COLO668 (cell line): Measurements from ENCODE around the gene DCLK1.

Experiments
- DNase-seq: peaks from one replicate; lab custom pipeline; 2025; ENCODE audit not compliant: unreplicated experiment; lab: John Stamatoyannopoulos, UW

Gene DCLK1

GRCh38 chr13:36131222-36131930, at the start of gene DCLK1:
DCLK1 (minus strand) TSS chr13:36131382.
- DNase-seq = peak; percentile 83

- DNase-seq = no peak
These were observed 44.4 kb upstream of the DCLK1 start for GRCh38 chr13:36175621-36176020.

DNA sequence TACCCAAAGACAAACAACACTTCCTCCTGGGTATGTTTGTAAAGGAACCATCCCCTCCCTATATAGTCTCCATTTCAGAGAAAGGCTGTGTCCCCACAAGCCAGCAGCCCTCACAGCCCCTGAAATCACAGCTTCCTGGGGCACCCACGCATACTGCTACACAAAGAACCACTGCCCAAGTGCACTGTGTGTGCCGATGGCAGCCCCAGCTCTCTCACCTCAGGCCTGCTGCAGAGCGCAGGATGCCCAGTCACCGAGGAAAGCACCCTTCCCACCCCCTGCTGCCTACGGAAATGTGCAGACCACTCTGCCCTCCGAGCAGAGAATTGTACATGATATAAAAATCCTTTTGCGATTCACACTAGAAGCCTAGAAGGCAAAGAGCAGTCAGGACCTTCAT, 43.7 kb upstream of the DCLK1 start:
- DNase-seq = no peak

DNA sequence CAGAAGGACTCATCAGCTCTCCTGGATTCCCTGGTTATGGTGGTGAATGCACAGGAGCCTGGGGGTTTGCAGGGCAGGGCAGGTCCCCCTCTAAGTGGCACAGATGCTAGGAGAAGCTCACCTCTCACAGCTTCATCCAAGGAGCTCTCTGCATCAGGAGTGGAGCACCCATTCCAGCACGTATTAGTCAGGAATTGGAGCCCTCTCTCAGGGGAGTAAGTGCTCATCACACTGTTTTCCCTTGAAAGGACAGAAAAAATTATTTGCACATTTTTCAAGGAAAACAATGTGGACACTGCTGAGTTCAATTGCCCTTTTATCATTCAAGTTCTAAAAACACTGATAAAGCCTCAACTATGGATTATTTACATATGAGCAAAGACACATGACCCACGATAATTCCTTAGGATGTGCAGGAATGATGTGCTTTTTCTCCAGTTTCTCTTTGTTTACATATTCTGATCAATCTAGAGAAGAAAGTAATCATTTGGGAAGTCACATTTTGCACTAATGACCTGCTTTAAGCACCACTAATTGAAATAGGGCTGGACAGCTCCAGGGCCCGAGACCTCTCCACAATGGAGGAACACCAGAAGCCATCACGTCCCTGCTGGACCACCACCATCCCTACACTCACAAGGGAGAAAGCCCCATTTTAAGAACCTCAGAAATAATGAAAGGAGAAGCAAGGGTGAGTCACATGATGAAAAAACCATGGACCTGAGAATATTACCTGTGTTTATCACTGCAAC, 42.6 kb upstream of the DCLK1 start:
- DNase-seq = no peak

- DNase-seq = no peak
These were observed 34.9 kb upstream of the DCLK1 start for GRCh38 chr13:36166046-36166445.

DNA sequence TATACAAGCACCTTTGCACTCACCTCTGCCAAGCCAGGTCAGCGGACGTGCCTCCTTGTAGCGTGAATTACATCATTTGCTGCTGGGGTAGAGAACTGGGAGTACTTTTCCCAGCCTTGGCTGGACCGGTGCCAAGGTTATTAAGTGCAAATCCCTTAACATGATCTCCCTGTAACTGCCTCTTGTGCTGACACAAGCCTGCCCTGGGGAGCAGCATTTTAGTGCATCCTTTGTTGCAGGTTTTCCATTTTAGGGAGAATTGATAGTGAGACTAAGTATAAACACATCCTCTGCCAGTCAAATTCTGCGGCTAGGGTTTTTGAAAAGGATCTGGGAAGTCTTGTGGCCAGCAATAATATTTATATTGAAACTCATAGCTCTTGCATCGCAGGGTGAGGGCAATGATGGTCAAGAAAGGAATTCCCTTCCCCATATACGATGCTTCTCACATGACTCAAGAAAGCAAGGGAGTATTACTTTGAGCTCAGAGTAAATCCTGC, 32.7 kb upstream of the DCLK1 start:
- DNase-seq = peak; percentile 96

- no peak for DNase-seq
These were observed 32.1 kb upstream of the DCLK1 start for GRCh38 chr13:36163286-36163685.

GRCh38 chr13:36160297-36160696, 29.1 kb upstream of the DCLK1 start:
- no peak for DNase-seq

GRCh38 chr13:36158611-36159010, 27.4 kb upstream of the DCLK1 start:
- no peak for DNase-seq

- DNase-seq = peak; percentile 49
These were observed 26.3 kb upstream of the DCLK1 start for GRCh38 chr13:36157480-36157879.

DNA sequence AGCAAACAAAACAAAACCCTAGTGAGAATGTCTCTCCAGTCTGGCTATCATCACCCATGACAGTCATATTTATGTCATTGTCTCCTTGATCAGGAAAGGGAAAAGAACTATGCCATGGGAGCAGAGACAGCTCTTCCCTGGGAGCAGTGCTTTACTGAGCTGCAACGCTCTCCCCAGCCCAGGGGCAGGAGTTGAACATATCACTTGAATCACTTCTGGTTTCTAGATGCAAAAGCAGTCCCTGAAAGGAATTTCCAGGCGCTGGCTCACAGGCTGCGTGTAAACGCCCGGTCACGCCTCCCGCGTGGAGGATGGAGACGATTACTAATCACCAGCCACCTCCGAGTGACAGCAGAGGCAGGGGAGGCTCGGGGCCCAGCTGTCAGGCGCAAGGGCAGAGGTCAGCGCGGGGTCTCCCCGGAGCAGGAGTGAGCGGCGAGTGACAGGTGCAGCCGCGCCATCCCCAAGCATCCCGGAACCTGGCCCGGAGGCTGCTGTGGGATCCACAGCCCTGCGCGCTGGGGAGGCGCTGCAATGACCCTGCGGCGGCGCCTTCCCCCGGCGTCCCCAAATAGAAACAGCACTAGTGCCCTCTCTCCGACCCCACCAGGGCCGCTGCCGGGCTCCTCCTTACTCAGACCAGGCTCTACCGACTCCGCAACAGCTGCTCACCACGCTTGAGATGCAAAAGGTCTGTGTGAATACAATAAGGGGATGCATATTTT, 23.5 kb upstream of the DCLK1 start:
- DNase-seq = peak; percentile 40

GRCh38 chr13:36151591-36151990, 20.4 kb upstream of the DCLK1 start:
- no peak for DNase-seq

GRCh38 chr13:36148446-36148845, 17.3 kb upstream of the DCLK1 start:
- no peak for DNase-seq

- no peak for DNase-seq
These were observed 16.1 kb upstream of the DCLK1 start for GRCh38 chr13:36147330-36147729.

DNA sequence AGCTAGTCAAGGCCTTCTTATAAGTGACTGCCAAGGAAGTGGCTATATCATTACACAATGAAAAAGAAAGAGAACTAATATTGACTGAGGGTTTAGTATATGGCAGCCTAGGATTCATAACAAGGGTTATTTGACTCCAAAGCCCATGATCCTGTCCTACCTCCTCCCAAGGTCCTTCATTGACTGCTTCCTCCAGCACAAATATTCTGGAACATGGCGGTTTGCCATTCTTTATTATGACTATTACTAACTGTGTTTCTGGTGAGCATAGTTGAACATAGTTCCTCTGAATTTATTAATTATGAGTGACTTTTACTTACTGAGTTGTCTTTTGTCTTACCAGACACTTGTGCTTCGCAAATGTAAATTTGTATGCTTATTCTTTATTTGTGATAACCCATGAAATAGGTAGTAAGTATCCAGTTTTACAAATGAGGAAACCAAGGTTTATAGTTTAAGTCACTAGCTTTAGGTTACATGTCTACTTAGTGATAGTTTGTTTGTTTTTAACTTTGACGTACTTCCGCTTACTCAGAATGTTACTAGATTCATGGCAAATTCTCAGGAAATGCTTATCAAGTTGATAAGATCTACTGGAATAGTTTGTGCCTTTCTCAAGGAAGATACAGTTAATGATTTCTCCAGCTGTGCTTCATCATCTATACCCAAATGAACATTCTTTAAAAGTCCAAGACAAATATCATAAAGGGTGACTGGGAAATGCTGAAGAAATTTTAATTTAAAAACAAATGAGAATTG, 15.5 kb upstream of the DCLK1 start:
- no peak for DNase-seq

GRCh38 chr13:36143738-36144137, 12.6 kb upstream of the DCLK1 start:
- DNase-seq = no peak

- DNase-seq = peak; percentile 34
These were observed 11.6 kb upstream of the DCLK1 start for GRCh38 chr13:36142735-36143134.

GRCh38 chr13:36135876-36136275, 4.7 kb upstream of the DCLK1 start:
- DNase-seq = no peak

DNA sequence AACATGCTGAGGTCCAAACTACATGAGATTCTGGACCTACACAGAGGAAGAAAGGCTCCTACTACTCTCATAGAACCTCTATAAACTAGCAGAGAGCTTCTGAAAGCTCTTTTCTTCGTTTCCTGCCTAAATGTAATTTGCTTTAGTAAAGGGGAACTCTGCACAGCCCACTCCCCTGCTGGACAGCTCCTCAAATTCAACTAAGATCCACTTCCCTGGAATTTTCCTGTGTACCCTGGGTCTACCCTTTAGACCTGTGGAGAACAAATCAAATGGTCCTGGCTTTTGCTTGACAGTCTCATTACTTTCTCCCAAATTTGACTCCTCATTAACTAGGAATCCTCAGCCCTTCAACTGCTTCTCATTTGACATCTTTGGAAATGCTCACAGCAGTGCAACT, 3.5 kb upstream of the DCLK1 start:
- no peak for DNase-seq

- no peak for DNase-seq
These were observed 2.9 kb upstream of the DCLK1 start for GRCh38 chr13:36133950-36134626.
